Peyer's patch (tissue), 4 donors: ENCODE data around the gene ROBO2. TPM values are rescaled to one million over a fixed set of nuclear protein-coding genes. Genes with fewer than 3 reads are reported as not detected.

ENCODE experiments used
- DNase-seq, 3 donors: peaks; one replicate each; pipeline ENCODE4 v3.0.0-alpha.2; 2017 to 2019
- H3K27ac ChIP-seq, 4 donors: fragments of 200-600 bp; sonication (generic); one replicate each; pipeline ENCODE4 v1.5.1; 2016 to 2019
- H3K27me3 ChIP-seq, 2 donors: fragments of 200-600 bp; sonication (generic); one replicate each; pipeline ENCODE4 v1.5.1; 2019
- H3K36me3 ChIP-seq, 3 donors: fragments of 200-600 bp; sonication (generic); one replicate each; pipeline ENCODE4 v1.5.1; 2016 to 2019
- H3K4me1 ChIP-seq, 4 donors: fragments of 200-600 bp; sonication (generic); one replicate each; pipeline ENCODE4 v1.5.1; 2016 to 2019
- H3K4me3 ChIP-seq, 4 donors: fragments of 200-600 bp; sonication (generic); 1 replicate in 3 of 4; 2 replicates in 1 of 4; pipeline ENCODE4 v1.5.1; 2016 to 2019; ENCODE audit warnings: mild to moderate bottlenecking in 1 of 4
- H3K9me3 ChIP-seq, 4 donors: fragments of 200-600 bp; sonication (generic); one replicate each; pipeline ENCODE4 v1.5.1; 2016 to 2019; ENCODE audit warnings: mild to moderate bottlenecking in 1 of 4
- POLR2A ChIP-seq, 2 donors: fragments of 450-650 bp; IDR thresholded peaks; one replicate each; pipeline ENCODE4 v1.5.1; 2017; ENCODE audit warnings: antibody characterized with exemption in 2 of 2, mild to moderate bottlenecking in 2 of 2, moderate library complexity in 2 of 2
- total RNA-seq, 4 donors: library from RNA; depleted of rRNA; stranded (reverse); fragments of >200 nt; gene quantifications; one replicate each; pipeline ENCODE4 v1.1.0, GENCODE V29; 2016
- TF ChIP-seq, protein P1 (sequence below), 6 experiments: fragments of 450-650 bp in 4 of 6; fragments of 200-600 bp in 2 of 6; sonication (generic) in 1 of 6; IDR thresholded peaks; one replicate each; pipeline ENCODE4 v1.5.1; 2017 to 2019; ENCODE audit warnings: antibody characterized with exemption in 6 of 6, mild to moderate bottlenecking in 3 of 6, moderate library complexity in 1 of 6

The ROBO2 gene
- total RNA-seq, 4 donors from 2014 or later: 1.1 to 5.4 (median 3.4) TPM

DNA sequence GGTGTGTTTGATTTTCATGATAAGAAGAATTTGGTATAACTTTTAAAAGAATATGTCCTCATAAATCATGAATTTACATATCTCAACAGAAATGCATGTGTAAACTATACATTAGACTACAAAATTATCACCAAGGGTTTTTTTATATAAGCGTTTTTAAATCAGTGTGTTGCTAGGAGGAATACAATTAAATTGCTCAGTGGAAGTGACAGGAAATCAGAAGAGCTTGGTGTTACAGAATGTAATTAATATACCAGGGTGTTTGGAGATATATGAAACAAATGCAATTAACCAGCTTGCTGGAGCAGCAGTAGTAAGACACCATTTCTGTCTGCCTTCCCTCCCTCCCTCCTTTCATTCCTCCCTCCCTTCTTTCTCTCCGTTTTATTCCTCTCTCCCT lies 2.4 kb downstream of the ROBO2 start:
- H3K9me3 ChIP-seq: no peaks in the 10 kb centered on the region
- no peak for DNase-seq
- H3K36me3 ChIP-seq: no peaks in the 10 kb centered on the region
- TF ChIP-seq, protein P1, sequence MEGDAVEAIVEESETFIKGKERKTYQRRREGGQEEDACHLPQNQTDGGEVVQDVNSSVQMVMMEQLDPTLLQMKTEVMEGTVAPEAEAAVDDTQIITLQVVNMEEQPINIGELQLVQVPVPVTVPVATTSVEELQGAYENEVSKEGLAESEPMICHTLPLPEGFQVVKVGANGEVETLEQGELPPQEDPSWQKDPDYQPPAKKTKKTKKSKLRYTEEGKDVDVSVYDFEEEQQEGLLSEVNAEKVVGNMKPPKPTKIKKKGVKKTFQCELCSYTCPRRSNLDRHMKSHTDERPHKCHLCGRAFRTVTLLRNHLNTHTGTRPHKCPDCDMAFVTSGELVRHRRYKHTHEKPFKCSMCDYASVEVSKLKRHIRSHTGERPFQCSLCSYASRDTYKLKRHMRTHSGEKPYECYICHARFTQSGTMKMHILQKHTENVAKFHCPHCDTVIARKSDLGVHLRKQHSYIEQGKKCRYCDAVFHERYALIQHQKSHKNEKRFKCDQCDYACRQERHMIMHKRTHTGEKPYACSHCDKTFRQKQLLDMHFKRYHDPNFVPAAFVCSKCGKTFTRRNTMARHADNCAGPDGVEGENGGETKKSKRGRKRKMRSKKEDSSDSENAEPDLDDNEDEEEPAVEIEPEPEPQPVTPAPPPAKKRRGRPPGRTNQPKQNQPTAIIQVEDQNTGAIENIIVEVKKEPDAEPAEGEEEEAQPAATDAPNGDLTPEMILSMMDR (IDR thresholded peaks at IDR 0.05): no peak
- no peak for TF ChIP-seq POLR2A (IDR thresholded peaks at IDR 0.05)
- H3K4me1 ChIP-seq: peaks cover 0 to 14% (median 0%) of the 10 kb centered on the region in 4 donors
- no peak overlapping the region for H3K27ac ChIP-seq
- H3K27me3 ChIP-seq: no peaks in the 10 kb centered on the region
- no peak overlapping the region for H3K4me3 ChIP-seq

DNA sequence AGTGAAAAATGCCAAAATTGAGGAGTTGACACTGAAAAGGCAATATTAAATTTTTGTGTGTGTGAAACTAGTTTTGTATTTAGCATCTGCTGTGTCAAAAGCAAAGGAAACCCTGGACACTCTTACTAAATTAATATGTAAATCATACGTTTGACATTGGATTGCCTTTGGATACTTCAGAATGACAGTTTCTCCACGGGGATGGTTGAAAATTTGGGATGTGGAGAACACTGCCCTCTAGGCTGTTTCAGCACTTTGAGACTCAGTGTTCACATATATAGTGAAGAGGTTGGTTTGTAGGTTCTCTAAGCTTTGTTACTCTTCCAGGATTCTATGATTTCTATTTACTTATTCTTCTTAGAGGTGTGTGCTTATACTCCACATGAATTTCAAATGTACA lies 3.0 kb downstream of the ROBO2 start:
- no peak for DNase-seq
- Histone ChIP-seq H3K27me3 (no peaks in the 10 kb centered on the region), H3K4me3 (no peak overlapping the region), H3K36me3 (no peaks in the 10 kb centered on the region), H3K9me3 (no peaks in the 10 kb centered on the region), H3K4me1 (peaks cover 0 to 14% (median 0%) of the 10 kb centered on the region in 4 donors), H3K27ac (no peak overlapping the region)
- TF ChIP-seq, protein P1 (IDR thresholded peaks at IDR 0.05): peak in 1 of 6 experiments; percentile 21
- no peak for TF ChIP-seq POLR2A (IDR thresholded peaks at IDR 0.05)

DNA sequence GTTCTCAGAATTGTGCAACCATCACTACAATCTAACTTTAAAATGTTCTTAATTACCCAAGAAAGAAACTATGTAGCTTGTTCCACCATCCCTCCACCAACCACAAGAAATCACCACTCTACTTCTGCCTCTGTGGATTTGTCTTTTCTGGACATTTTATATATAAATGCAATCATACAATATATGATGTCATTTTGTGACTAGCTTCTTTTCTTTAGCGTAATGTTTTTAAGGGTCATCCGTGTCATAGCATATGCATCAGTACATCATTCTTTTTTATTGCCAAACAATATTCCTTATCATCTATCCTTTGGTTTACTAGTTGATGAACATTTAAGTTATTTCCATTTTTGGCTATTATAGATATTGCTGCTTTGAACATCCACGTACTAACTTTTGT lies 5.8 kb downstream of the ROBO2 start:
- no peak for TF ChIP-seq POLR2A (IDR thresholded peaks at IDR 0.05)
- TF ChIP-seq, protein P1 (IDR thresholded peaks at IDR 0.05): no peak
- no peaks in the 10 kb centered on the region for H3K4me1 ChIP-seq
- no peak for DNase-seq
- H3K27ac ChIP-seq: no peak overlapping the region
- no peak overlapping the region for H3K4me3 ChIP-seq
- no peaks in the 10 kb centered on the region for H3K27me3 ChIP-seq
- H3K36me3 ChIP-seq: no peaks in the 10 kb centered on the region
- no peaks in the 10 kb centered on the region for H3K9me3 ChIP-seq

DNA sequence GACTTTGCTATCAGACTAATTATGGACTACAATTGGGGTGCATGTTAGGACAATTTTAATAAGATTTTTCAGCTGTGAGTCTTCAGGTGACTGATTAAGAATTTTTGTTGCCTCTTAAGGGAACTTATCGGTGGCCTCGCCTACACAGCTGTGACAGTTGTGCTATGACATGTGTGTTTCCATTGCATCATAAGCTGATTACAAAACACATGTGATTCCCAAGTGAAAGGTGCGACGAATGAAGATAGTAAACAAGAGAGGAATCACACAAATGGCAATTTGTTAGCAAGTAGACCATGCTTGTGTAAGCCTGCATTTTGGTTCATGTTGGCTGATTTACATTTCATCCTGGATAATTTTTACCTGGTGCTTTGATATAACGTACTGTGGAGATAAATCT lies 8.3 kb downstream of the ROBO2 start:
- TF ChIP-seq POLR2A (IDR thresholded peaks at IDR 0.05): no peak
- TF ChIP-seq, protein P1 (IDR thresholded peaks at IDR 0.05): no peak
- Histone ChIP-seq H3K4me1 (no peaks in the 10 kb centered on the region), H3K36me3 (no peaks in the 10 kb centered on the region), H3K27ac (no peak overlapping the region), H3K4me3 (no peak overlapping the region), H3K27me3 (no peaks in the 10 kb centered on the region), H3K9me3 (no peaks in the 10 kb centered on the region)
- DNase-seq: no peak

DNA sequence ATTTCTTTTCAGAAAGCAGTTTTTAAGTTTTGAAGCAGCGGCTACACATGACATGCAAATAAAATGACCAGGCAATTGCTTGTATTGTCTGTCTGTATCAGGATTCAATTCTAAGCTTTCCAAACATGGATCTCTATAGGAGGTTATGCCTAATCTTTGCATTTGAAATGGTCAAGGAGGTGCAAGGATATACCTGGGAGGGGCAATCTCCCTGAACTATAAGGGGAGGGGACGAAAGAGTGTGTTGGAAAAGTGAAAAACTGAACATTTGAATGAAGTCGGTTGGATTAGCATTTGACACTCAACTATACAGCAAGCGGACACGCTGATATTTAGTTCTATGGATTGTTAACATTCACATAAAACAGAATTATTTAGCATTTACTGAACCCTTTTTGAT lies 11.7 kb downstream of the ROBO2 start:
- H3K4me3 ChIP-seq: no peak overlapping the region
- no peaks in the 10 kb centered on the region for H3K9me3 ChIP-seq
- no peaks in the 10 kb centered on the region for H3K27me3 ChIP-seq
- TF ChIP-seq, protein P1 (IDR thresholded peaks at IDR 0.05): no peak
- no peak for TF ChIP-seq POLR2A (IDR thresholded peaks at IDR 0.05)
- H3K27ac ChIP-seq: no peak overlapping the region
- no peak for DNase-seq
- no peaks in the 10 kb centered on the region for H3K4me1 ChIP-seq
- no peaks in the 10 kb centered on the region for H3K36me3 ChIP-seq

DNA sequence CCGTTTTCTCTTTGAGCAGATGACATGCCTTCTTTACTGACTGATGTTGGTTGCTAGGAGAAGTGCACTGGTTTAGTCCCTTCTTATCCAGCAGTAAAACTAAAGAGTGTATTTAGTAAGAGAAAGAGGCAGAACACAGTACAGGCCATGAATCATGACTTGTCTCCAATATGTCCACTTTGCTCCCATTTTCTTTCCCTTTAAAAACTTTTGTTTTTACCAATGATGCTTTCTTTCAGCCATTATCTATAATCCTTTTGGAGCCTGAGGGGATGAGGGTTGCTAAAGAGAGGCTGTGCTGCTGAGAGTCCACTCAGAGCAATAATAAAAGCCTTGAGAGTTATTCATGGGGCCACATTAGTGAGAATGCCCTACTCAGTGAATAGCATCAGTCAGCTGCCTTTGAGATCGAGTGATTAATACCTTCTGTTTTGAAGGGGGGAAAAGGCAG lies 12.2 kb downstream of the ROBO2 start:
- Histone ChIP-seq H3K36me3 (no peaks in the 10 kb centered on the region), H3K4me1 (no peaks in the 10 kb centered on the region), H3K27ac (no peak overlapping the region), H3K27me3 (no peaks in the 10 kb centered on the region), H3K9me3 (no peaks in the 10 kb centered on the region), H3K4me3 (no peak overlapping the region)
- TF ChIP-seq, protein P1 (IDR thresholded peaks at IDR 0.05): no peak
- TF ChIP-seq POLR2A (IDR thresholded peaks at IDR 0.05): no peak
- DNase-seq: no peak
